ENCODE measurements around the gene EDNRB. TPM values are rescaled to one million over a fixed set of nuclear protein-coding genes. Genes with fewer than 3 reads are reported as not detected.

Gene EDNRB
- polyA plus RNA-seq, 1 donor (not counting 4 experiments of a cell fraction or from before 2014, with no cell fraction given), result 0.01 TPM

GRCh38 chr13:77916488-77916887 lies 2.1 kb downstream of the EDNRB start:
- no peak overlapping the region for H3K27ac ChIP-seq (ENCODE audit: control insufficient read depth, insufficient read depth, low read length)
- TF ChIP-seq, protein P1, sequence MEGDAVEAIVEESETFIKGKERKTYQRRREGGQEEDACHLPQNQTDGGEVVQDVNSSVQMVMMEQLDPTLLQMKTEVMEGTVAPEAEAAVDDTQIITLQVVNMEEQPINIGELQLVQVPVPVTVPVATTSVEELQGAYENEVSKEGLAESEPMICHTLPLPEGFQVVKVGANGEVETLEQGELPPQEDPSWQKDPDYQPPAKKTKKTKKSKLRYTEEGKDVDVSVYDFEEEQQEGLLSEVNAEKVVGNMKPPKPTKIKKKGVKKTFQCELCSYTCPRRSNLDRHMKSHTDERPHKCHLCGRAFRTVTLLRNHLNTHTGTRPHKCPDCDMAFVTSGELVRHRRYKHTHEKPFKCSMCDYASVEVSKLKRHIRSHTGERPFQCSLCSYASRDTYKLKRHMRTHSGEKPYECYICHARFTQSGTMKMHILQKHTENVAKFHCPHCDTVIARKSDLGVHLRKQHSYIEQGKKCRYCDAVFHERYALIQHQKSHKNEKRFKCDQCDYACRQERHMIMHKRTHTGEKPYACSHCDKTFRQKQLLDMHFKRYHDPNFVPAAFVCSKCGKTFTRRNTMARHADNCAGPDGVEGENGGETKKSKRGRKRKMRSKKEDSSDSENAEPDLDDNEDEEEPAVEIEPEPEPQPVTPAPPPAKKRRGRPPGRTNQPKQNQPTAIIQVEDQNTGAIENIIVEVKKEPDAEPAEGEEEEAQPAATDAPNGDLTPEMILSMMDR (optimal IDR thresholded peaks at IDR 0.05 in 1 of 3, IDR thresholded peaks at IDR 0.05 in 1 of 3, conservative IDR thresholded peaks at IDR 0.05 in 1 of 3; ENCODE audit: extremely low read depth in 1 of 3, insufficient read depth in 2 of 3, low read length in 3 of 3), result no peak
- TF ChIP-seq EZH2 (IDR thresholded peaks at IDR 0.05; ENCODE audit: low read length), result no peak
- DNase-seq (ENCODE audit: low read depth, low spot score) (no peak), FAIRE-seq (no peak)
- no peaks in the 10 kb centered on the region for H3K36me3 ChIP-seq (ENCODE audit: control insufficient read depth in 2 of 2, extremely low read depth in 1 of 2, insufficient read depth in 2 of 2, low read length in 2 of 2)
- H3K4me2 ChIP-seq (ENCODE audit: control insufficient read depth, extremely low read depth, insufficient read depth, low read depth, low read length), result no peak overlapping the region
- no peaks in the 10 kb centered on the region for H3K9me3 ChIP-seq (ENCODE audit: control insufficient read depth, low read depth, low read length)
- H2AFZ ChIP-seq (ENCODE audit: control insufficient read depth, low read length), result no peak overlapping the region
- H3K27me3 ChIP-seq (ENCODE audit: control insufficient read depth, extremely low read depth, insufficient read depth, low read length), result peaks cover 25% of the 10 kb centered on the region
- H3K9me1 ChIP-seq (ENCODE audit: control insufficient read depth, extremely low read depth, insufficient read depth, low read length), result no peaks in the 10 kb centered on the region
- H3K9ac ChIP-seq (ENCODE audit: control insufficient read depth, extremely low read depth, insufficient read depth, low read length), result no peak overlapping the region
- no peak overlapping the region for H3K4me3 ChIP-seq (ENCODE audit: control insufficient read depth in 2 of 3, extremely low read depth in 1 of 3, insufficient read depth in 2 of 3, low read depth in 1 of 3, low read length in 3 of 3)
- dilution Hi-C loops (cut with MboI; ENCODE audit: extremely low pct_ligation_motif_present, low sequenced_read_pairs), result no loop called here
- peaks cover 10% of the 10 kb centered on the region for H3K4me1 ChIP-seq (ENCODE audit: control insufficient read depth, extremely low read depth, insufficient read depth, low read length)
- H4K20me1 ChIP-seq (ENCODE audit: control insufficient read depth, extremely low read depth, insufficient read depth, low read length), result no peaks in the 10 kb centered on the region
- no peaks in the 10 kb centered on the region for H3K79me2 ChIP-seq (ENCODE audit: control insufficient read depth, insufficient read depth, low read length)

DNA sequence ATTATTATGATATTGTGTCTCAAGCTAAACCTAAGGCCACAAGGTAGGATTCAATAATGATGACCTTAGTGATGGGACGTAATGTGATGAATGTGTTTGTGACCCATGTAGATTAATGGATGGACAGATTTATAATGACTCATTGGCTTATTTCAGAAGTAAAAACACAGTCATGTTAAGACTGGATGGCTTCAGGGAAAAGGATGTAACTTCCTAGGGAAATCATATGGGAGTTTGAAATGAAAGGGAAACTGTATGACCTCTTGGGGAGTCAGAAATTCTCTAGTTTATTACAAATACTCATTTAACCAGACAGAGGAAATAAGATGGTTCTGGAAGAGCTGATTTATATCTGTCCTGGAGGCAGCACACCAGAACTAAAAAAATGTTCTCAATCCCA lies 2.9 kb downstream of the EDNRB start:
- no peaks in the 10 kb centered on the region for H3K9me1 ChIP-seq (ENCODE audit: control insufficient read depth, extremely low read depth, insufficient read depth, low read length)
- no peak for DNase-seq (ENCODE audit: low read depth, low spot score)
- peaks cover 10% of the 10 kb centered on the region for H3K4me1 ChIP-seq (ENCODE audit: control insufficient read depth, extremely low read depth, insufficient read depth, low read length)
- no peak overlapping the region for H3K9ac ChIP-seq (ENCODE audit: control insufficient read depth, extremely low read depth, insufficient read depth, low read length)
- peaks cover 25% of the 10 kb centered on the region for H3K27me3 ChIP-seq (ENCODE audit: control insufficient read depth, extremely low read depth, insufficient read depth, low read length)
- no peak overlapping the region for H3K4me3 ChIP-seq (ENCODE audit: control insufficient read depth in 2 of 3, extremely low read depth in 1 of 3, insufficient read depth in 2 of 3, low read depth in 1 of 3, low read length in 3 of 3)
- H3K27ac ChIP-seq (ENCODE audit: control insufficient read depth, insufficient read depth, low read length), result no peak overlapping the region
- TF ChIP-seq, protein P1 (optimal IDR thresholded peaks at IDR 0.05 in 1 of 3, IDR thresholded peaks at IDR 0.05 in 1 of 3, conservative IDR thresholded peaks at IDR 0.05 in 1 of 3; ENCODE audit: extremely low read depth in 1 of 3, insufficient read depth in 2 of 3, low read length in 3 of 3), result no peak
- no peak for TF ChIP-seq EZH2 (IDR thresholded peaks at IDR 0.05; ENCODE audit: low read length)
- H3K79me2 ChIP-seq (ENCODE audit: control insufficient read depth, insufficient read depth, low read length), result no peaks in the 10 kb centered on the region
- H4K20me1 ChIP-seq (ENCODE audit: control insufficient read depth, extremely low read depth, insufficient read depth, low read length), result no peaks in the 10 kb centered on the region
- no peaks in the 10 kb centered on the region for H3K36me3 ChIP-seq (ENCODE audit: control insufficient read depth in 2 of 2, extremely low read depth in 1 of 2, insufficient read depth in 2 of 2, low read length in 2 of 2)
- dilution Hi-C loops (cut with MboI; ENCODE audit: extremely low pct_ligation_motif_present, low sequenced_read_pairs), result no loop called here
- no peaks in the 10 kb centered on the region for H3K9me3 ChIP-seq (ENCODE audit: control insufficient read depth, low read depth, low read length)
- H3K4me2 ChIP-seq (ENCODE audit: control insufficient read depth, extremely low read depth, insufficient read depth, low read depth, low read length), result no peak overlapping the region
- FAIRE-seq, result no peak
- H2AFZ ChIP-seq (ENCODE audit: control insufficient read depth, low read length), result no peak overlapping the region
